SHP77 treated with DMSO at 0.1 percent for 48 hours (cell line): ENCODE results near the gene EDAR.

Experiments
- DNase-seq: peaks from one replicate; lab custom pipeline; 2025; lab: John Stamatoyannopoulos, UW

Gene EDAR

GRCh38 chr2:108967757-108968156 lies 21.3 kb downstream of the EDAR start:
- no peak for DNase-seq

GRCh38 chr2:108965540-108966289 lies 23.3 kb downstream of the EDAR start:
- no peak for DNase-seq

DNA sequence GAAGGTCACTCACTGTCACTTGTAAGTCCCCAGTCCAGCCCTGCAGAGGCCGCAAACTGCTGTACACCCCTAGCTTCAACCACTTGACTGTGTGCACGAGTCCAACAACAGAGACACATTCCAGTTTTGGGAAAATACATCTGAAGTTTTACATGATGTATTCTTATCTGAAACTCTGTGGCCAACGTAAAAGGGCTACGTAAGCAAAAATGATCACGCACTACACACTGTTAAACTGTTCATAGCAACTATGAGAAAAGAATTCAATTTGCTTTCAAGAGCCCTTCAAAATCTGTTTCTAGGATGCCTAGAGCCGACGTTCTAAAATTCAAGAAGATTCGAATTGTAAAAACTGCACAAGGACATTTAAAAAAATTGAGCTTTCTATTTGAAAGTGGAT lies 26.0 kb downstream of the EDAR start:
- DNase-seq = no peak

DNA sequence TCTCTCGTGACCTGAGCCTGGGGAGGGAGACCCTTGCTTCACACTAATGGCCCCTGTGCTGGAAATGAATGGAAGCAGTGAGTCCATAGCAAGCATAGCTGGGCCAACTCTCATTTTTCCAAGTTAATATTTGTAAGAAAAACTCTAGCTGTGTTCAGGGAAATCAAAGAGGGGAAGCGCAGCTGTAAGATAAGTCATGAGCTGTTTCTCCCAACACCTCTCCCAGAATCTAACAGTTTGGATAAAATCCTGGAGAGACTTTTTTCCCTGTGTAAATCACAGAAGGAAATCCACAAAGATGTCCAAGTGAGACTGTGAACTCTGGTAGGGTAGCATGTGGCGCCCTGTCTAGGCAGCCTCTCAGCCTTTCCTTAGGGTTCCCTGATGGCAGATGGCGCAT lies 27.2 kb downstream of the EDAR start:
- DNase-seq = no peak

DNA sequence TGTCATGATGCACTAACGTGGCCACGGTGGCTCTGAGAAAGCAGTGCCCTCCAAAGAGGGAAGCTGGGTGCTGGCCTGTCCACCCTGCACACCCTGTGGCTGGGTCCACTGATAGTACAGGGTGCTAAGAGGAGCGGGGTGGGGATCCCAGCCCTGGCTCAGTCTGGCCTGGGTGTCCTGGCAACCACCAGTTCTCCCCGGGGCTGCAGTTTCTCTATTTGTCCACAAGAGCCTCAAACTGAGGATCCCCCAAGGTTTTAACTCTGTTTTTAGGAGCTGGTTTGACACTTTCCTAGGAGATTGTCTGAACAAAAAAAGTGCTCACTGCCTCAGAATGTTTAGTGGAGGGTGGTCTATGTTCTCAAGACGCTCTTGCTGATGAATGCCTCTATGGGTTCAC lies 29.0 kb downstream of the EDAR start:
- DNase-seq = no peak

DNA sequence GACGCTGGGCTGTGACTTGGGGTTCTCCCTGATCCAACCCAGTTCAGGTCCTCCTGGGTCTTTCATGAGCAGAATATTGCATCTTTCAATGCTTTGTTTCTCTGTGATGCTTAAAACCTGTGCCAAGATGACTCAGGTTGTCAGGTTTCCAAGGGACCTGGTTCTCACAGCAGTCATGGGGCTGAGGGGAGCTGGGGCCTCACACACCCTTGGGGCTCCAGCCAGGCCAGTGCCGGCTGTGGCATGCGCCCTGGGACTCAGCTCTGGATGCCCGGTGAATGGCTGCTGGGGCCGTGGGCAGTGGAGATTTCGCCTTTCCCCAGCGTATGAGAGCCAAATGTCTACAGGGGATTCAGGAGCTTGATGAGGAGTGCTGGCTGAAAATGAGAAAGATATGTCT lies 29.6 kb downstream of the EDAR start:
- DNase-seq = no peak

GRCh38 chr2:108958632-108959341 lies 30.2 kb downstream of the EDAR start:
- DNase-seq = no peak

GRCh38 chr2:108958002-108958401 lies 31.0 kb downstream of the EDAR start:
- no peak for DNase-seq

- DNase-seq = no peak
These were observed 32.6 kb downstream of the EDAR start for GRCh38 chr2:108956375-108956774.

GRCh38 chr2:108950369-108951135 lies 38.5 kb downstream of the EDAR start:
- no peak for DNase-seq

DNA sequence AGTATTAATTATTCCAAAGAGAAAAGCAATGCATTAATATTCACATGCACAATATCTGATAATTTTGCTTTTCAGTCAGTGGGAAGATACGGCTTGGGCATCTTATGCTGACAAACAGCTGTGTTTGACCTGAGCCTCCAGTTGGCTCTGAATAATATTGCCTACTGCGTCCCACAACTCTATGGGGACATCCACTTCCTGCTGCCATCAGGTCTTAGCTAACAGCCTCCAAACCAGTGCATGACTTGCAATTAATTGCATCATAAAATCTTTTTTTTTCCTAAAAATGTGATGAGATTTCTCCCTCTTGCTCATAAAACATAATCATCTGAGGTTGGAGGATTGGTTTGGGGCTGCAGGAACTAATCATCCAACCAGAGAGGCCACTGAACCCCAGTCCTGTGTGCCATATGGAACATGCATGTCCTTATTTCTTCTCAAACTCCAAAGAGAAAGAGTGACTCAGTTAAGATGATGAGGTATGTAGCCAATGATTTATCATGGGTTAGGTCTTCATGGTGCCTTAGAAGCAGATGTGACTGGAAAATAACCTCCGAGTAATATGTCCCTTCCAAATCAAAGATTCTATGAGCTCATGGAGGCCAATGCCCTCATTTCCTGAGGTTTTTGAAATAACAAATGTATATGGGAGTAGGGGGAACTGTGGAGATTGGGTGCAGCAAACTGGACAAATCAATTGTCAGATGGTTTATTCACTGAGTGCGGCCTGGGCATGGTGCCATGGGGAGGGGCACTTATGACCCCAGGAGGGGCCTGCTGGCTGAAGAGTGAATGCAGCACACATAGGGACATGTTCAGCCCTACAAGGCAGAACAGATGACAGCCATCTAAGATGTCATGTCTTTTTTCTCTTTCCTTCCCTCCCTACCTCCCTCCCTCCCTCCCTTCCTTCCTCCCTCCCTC lies 39.4 kb downstream of the EDAR start:
- no peak for DNase-seq

- no peak for DNase-seq
These were observed 41.6 kb downstream of the EDAR start for GRCh38 chr2:108947271-108947907.

GRCh38 chr2:108946442-108946841 lies 42.6 kb downstream of the EDAR start:
- no peak for DNase-seq

- DNase-seq = no peak
These were observed 43.1 kb downstream of the EDAR start for GRCh38 chr2:108945969-108946368.

DNA sequence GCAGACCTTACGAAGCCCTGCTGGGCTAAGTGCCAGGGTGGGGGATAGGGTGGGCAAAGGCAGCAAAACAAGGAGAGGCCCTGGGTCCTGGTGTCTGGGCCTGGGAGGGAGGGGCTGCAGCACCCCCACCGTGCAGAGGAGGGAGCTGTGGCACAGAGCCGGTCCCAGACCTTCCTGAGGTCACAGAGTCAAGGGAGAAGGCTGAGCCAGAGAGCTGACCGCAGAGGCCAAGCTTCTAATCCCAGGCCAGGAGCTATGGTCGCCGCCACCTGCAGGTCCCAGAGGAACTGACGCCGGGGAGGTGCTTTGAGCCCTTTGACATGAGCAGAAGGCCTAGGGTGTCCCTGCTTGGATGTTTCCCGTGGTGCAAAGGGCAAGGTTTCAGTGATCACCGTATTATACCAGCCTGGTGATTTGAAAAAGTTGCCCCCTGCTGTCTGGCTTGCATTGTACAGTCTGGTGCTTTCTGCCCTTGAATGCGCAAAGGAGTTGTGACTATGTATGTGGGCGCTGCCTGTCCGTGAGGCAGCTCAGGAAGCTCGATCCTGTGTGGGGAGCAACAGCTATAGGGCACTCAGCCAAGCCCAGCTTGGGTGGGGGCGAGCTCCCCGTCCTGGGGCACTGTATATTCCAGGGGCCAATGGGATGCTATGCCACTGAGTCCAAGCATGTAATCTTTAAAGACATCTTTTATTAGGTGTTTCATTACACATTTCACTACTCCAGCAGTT lies 44.3 kb downstream of the EDAR start:
- no peak for DNase-seq

DNA sequence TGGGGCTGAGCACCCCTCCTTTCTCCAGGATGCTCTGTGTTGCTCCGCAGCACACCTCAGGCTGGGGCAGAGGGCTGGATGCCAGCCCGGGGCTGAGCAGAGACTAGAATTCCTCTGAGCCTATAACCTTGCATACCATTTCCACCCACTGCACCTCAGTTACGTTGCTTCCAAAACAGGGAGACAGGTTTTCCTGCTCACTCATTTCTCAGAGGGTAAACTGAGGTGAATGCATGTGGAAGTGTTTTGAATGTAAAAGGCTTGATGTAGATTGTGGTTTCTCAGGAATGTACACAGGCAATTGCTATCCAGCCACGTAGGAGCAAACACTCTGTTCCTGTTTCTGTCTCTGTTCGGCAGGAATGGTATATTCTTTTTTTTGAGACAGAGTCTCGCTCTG lies 45.3 kb downstream of the EDAR start:
- DNase-seq = no peak

GRCh38 chr2:108942888-108943287 lies 46.1 kb downstream of the EDAR start:
- no peak for DNase-seq

DNA sequence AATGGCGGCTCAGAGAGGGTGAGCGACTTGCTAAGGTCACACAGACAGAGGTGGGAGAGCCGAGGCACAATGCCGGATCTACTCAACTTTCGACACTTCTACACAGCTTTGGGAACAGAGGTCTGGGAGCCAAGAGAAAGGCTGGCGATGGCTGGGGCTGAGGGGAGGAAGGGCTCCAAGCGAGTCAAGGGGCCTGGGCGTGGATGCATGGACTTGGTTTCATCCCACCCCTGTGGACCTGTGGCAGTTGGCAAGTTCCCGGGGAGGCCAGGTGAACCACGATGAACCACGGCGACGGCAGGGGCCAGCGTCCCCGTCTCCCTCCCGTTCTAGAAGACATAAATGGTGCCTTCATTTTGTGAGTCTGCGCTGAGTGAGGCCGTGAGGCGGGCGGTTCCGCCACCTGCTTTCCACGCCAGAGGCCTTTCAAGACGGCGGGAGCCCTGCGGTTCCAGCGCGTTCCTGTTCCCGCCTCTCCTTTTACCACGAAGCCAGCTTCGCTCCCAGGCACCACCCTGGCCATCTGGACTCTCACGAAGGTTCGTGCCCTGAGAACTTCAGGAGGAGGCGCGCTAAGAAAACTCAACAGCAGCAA lies 46.7 kb downstream of the EDAR start:
- no peak for DNase-seq

- DNase-seq = no peak
These were observed 47.3 kb downstream of the EDAR start for GRCh38 chr2:108941767-108942166.

- no peak for DNase-seq
These were observed 47.8 kb downstream of the EDAR start for GRCh38 chr2:108941161-108941665.
